GM18498 (cell line): Measurements from ENCODE around the gene SH3RF1.

Experiments
- ATAC-seq: cut with Tn5 transposase; IDR thresholded peaks from one replicate; pipeline ENCODE4 v1.9.1; 2021; ENCODE audit warnings: mild to moderate bottlenecking, moderate library complexity; ENCODE audit not compliant: unreplicated experiment

Gene SH3RF1

GRCh38 chr4:169048868-169049414 is 221.8 kb downstream of the SH3RF1 start:
- ATAC-seq = no peak

GRCh38 chr4:169047956-169048355 is 222.8 kb downstream of the SH3RF1 start:
- ATAC-seq = no peak

- no peak for ATAC-seq
Measured at GRCh38 chr4:169045862-169046584, 224.7 kb downstream of the SH3RF1 start.

GRCh38 chr4:169044714-169045447 is 225.9 kb downstream of the SH3RF1 start:
- no peak for ATAC-seq
